ENCODE results near the gene RBM33.

RBM33 gene

DNA sequence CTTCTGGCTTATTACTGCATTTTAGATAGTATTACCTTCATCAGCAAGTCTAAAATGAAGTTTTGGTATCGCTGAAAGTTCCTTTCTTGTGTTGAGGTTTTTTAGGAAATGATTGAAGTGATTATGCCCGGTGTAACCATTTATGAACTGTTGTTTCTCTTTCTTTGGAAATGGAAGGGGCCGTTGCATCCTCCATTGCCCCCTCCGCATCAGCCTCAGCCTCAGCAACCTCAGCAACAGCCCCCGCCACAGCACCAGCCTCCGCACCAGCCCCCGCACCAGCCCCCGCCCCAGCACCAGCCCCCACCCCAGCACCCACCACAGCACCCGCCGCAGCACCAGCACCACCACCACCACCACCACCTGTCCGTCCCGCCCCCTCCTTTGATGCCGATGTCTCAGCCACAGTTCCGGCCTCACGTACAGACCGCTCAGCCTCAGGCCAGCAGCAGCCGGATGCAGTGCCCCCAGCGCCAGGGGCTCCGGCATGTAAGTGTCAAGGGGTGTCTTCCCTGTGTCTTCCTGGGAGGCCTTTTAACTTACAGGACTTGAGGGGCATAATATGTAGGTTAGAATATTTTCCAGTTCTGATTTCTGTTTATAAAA is 95.2 kb downstream of the RBM33 start:
- DNase-seq (ENCODE audit: extremely low read depth, low read depth): no peak
- TF ChIP-seq, protein P1, sequence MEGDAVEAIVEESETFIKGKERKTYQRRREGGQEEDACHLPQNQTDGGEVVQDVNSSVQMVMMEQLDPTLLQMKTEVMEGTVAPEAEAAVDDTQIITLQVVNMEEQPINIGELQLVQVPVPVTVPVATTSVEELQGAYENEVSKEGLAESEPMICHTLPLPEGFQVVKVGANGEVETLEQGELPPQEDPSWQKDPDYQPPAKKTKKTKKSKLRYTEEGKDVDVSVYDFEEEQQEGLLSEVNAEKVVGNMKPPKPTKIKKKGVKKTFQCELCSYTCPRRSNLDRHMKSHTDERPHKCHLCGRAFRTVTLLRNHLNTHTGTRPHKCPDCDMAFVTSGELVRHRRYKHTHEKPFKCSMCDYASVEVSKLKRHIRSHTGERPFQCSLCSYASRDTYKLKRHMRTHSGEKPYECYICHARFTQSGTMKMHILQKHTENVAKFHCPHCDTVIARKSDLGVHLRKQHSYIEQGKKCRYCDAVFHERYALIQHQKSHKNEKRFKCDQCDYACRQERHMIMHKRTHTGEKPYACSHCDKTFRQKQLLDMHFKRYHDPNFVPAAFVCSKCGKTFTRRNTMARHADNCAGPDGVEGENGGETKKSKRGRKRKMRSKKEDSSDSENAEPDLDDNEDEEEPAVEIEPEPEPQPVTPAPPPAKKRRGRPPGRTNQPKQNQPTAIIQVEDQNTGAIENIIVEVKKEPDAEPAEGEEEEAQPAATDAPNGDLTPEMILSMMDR (IDR thresholded peaks at IDR 0.05; ENCODE audit: low read depth, low read length, missing control alignments): no peak
- no peak overlapping the region for H3K4me3 ChIP-seq (replicated peaks; ENCODE audit: low read depth, low read length)

DNA sequence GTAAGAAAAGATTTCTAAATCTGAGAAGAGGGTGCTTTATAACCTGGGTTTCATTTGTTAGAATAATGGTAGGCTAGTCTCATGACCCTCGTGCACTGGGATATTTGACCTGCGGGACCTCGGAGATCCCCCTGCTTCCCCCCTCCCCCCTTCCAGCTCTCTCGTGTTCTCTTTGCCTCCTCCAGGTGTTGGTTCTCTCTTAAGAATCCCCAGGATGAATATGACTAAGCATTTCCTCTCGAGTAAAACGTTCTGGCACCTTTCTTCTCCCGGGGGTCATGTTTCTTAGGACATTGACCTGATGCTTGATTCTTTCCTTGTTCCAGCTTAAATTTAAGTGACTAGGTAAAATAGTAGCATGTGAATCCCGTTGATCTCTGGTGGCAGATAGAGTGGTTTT is 96.6 kb downstream of the RBM33 start:
- H3K4me3 ChIP-seq (replicated peaks; ENCODE audit: low read depth, low read length): no peak overlapping the region
- TF ChIP-seq, protein P1 (IDR thresholded peaks at IDR 0.05; ENCODE audit: low read depth, low read length, missing control alignments): no peak
- no peak for DNase-seq (ENCODE audit: extremely low read depth, low read depth)

DNA sequence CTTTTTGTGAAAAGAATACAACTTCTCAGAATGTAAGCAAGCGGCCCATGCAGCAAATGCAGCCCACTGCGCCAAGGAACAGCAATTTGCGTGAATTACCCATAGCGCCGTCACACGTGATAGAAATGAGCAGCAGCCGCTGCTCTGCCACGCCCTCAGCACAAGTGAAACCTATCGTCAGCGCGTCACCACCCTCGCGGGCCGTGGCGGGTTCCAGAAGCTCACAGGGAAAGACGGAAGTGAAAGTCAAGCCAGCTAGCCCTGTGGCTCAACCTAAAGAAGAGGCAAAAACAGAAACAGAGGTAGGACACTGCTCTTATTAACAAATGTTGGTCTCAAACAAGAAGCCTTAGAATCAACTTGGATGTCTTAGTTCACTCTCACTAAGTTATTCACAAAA is 97.3 kb downstream of the RBM33 start:
- TF ChIP-seq, protein P1 (IDR thresholded peaks at IDR 0.05; ENCODE audit: low read depth, low read length, missing control alignments): no peak
- no peak for DNase-seq (ENCODE audit: extremely low read depth, low read depth)
- H3K4me3 ChIP-seq (replicated peaks; ENCODE audit: low read depth, low read length): no peak overlapping the region

DNA sequence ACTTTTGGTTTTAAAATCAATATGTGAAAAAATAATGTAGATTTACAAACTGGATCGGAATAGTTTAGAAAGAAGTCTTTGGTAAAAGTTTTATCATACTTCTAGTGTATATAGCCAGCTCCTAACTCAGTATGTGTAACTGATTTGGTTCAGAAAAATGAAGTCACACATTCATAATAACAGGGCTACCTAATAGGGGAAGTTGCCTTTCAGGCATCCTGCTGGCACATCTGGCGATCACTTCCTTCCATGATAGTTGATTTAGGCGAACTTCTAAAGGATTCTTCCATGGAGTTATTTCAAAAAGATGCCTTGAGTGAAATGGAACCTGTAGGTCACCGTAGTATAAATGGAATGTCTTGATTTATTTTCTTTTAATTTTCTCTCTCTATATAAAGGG is 98.7 kb downstream of the RBM33 start:
- DNase-seq (ENCODE audit: extremely low read depth, low read depth): no peak
- H3K4me3 ChIP-seq (replicated peaks; ENCODE audit: low read depth, low read length): no peak overlapping the region
- TF ChIP-seq, protein P1 (IDR thresholded peaks at IDR 0.05; ENCODE audit: low read depth, low read length, missing control alignments): no peak

DNA sequence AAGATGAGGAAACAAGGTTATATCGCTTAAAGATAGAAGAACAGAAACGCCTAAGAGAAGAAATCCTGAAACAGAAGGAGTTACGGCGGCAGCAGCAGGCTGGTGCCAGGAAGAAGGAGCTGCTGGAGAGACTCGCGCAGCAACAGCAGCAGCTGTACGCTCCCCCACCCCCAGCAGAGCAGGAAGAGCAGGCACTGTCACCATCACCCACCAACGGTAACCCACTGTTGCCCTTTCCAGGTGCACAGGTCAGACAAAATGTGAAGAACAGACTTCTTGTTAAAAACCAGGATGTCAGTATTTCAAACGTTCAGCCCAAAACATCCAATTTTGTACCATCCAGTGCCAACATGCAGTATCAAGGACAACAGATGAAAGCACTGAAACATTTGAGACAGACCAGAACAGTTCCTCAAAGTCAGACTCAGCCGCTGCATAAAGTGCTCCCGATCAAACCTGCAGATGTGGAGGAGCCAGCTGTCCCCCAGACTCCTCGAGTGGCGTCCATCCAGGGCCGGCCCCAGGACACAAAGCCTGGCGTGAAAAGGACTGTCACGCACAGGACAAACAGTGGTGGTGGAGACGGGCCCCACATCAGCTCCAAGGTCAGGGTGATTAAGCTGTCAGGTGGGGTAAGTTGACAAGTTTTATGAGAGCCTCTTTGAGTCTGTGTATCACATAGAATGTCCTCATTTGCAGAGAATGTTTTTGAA is 100.7 kb downstream of the RBM33 start:
- H3K4me3 ChIP-seq (replicated peaks; ENCODE audit: low read depth, low read length): no peak overlapping the region
- TF ChIP-seq, protein P1 (IDR thresholded peaks at IDR 0.05; ENCODE audit: low read depth, low read length, missing control alignments): no peak
- no peak for DNase-seq (ENCODE audit: extremely low read depth, low read depth)

DNA sequence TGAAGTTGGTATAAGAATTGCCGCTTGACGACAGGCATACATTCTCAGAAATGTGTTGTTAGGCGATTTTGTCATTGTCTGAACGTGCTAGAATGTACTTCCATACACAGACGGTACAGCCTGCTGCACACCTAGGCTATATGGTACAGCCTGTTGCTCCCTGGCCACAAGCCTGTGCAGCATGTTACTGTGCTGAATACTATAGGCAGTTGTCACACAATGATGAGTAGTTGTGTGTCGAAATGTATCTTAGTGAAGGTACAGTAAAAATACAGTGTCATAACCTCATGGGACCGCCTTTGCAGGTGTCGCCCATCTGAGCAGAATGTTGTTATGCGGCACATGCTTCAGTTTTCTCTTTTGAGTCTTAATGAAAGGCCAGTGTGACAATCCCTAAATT is 101.3 kb downstream of the RBM33 start:
- TF ChIP-seq, protein P1 (IDR thresholded peaks at IDR 0.05; ENCODE audit: low read depth, low read length, missing control alignments): no peak
- no peak for DNase-seq (ENCODE audit: extremely low read depth, low read depth)
- no peak overlapping the region for H3K4me3 ChIP-seq (replicated peaks; ENCODE audit: low read depth, low read length)

Measured in HFF-Myc (cell line).